GM19467 (cell line): Measurements from ENCODE around the gene CHD9.
"Not testable (repeated sequence)": the region's sequence is repeated elsewhere in the genome, so short reads cannot be mapped to it uniquely, and the experiment has no call there.

Source experiments
- ATAC-seq: cut with Tn5 transposase; IDR thresholded peaks from one replicate; pipeline ENCODE4 v1.9.1; 2021; ENCODE audit warnings: mild to moderate bottlenecking, moderate library complexity; ENCODE audit not compliant: unreplicated experiment

The CHD9 gene

DNA sequence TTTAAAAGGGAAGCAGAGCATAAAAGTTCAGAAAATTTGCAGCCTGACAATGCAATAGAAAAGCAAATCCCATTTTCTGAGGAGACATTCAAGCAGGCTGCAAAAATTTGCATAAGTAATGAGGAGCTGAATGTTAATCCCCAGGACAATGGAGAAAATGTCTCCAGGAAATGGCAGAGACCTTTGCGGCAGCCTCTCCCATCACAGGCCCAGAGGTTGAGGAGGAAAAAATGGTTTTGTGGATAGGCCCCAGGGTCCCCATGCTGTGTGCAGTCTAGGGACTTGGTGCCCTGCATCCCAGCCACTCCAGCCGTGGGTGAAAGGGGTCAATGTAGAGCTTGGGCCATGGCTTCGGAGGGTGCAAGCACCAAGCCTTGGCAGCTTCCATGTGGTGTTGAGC lies 19.5 kb downstream of the CHD9 start:
- not testable (repeated sequence) for ATAC-seq

DNA sequence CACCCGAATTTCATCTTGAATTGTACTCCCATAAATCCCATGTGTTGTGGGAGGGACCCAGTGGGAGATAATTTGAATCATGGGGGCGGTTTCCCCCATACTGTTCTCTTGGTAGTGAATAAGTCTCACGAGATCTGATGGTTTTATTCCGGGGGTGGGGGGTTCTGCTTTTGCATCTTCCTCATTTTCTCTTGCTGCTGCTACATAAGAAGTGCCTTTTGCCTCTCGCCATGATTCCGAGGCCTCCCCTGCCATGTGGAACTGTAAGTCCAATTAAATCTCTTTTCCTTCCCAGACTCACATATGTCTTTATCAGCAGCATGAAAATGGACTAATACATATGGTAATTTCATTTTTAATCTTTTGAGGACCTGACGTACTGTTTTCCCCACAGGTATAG lies 20.7 kb downstream of the CHD9 start:
- ATAC-seq = not testable (repeated sequence)

DNA sequence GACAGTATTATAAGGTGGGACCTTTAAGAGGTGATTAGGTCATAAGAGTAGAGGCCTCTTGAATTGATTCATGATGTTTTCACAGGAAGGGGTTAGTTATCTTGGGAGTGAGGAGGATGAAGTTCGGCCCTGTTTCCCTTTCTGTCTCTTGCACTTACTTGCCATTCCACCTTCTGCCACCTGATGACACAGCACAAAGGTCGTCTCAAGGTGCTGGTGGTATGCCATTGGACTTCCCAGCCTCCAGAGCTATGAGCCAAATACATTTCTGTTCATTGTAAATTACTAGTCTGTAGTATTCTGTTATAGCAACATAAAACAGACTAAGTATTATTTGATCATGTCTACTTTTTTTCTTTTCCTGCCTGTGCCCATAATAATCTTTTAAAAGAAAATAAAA lies 23.5 kb downstream of the CHD9 start:
- no peak for ATAC-seq

- no peak for ATAC-seq
These were observed 24.1 kb downstream of the CHD9 start for GRCh38 chr16:53078765-53079485.

DNA sequence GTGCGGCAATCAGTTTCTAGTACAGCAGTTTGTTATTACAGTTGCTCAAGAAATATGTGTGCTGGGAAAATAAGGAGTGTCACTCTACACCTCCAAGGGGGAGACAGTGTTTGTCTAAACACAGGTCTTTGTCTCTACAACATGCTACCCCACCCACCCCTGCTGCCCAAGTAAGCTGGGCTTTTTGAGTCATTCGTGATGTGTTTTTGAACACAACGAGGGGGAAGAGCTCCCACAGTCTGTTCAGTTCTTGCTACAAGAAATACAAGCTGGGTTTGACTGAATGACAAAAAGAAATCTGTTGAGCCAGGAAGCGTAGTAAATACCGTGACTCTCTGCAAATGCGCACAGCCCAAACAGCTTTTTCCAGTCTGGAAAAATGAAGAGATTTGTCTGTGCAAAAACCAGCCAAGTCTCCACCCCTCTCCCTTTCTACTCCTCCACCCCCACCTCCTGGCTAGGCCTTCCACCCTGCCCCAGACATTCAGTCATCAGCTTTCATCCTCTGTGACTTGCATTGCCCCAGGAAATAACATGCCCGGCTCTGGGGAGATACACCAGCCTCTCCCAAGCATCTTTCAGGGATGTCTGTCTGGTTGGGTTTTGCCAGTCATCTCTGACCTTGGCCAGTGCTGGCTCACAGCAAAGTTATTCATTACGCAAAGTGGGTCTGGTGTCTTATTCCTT lies 25.7 kb downstream of the CHD9 start:
- ATAC-seq = no peak

DNA sequence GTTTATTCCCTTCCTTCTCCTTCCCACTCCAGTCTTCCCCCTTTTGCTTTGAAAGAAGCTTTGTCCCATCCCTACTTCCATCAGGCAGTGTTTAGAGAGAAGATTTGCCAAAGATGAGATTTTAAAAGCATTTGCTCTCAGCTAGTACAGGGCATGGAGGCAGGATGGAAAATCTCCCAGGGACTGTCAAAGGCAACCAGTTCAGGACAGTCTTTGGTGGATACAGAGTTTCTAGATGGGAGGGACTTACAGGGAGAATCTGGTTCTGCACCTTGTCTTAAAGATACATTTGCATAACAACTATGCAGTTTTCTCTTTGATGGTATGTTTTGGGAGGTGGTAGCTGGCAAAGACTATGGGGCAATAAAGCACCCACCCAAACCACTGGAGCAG lies 26.2 kb downstream of the CHD9 start:
- ATAC-seq = no peak

DNA sequence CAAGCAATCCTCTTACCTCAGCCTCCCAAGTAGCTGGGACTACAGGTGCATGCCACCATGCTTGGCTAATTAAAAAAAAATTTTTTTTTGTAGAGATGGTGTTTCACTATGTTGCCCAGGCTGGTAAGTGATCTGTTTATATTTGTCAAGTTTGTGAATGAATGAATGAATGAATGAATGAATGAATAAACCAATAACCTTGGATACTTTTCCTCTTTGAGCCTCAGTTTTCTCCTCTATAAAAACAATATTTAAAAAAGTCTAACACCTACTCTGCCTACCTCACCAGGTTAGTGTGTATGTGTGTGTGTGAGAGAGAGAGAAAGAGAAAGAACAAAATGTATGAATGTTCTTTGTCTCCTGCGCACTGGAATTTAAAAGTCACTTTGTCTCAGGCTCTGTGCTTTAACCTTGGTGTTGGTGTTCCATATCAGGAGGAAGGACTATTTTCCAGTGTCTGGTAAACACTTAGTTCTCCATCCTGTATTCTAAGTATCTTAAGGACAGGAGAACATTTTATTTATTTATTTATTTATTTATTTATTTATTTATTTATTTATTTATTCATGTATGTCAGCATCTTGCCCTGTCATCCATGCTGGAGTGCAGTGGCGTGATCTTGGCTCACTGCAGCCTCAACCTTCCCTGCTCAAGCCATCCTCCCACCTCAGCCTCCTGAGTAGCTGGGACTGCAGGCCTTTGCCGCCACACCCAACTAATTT lies 27.1 kb downstream of the CHD9 start:
- ATAC-seq = no peak

- ATAC-seq = no peak
These were observed 27.7 kb downstream of the CHD9 start for GRCh38 chr16:53082509-53082908.

GRCh38 chr16:53083119-53083518 lies 28.3 kb downstream of the CHD9 start:
- no peak for ATAC-seq

- no peak for ATAC-seq
These were observed 29.4 kb downstream of the CHD9 start for GRCh38 chr16:53084141-53084541.

DNA sequence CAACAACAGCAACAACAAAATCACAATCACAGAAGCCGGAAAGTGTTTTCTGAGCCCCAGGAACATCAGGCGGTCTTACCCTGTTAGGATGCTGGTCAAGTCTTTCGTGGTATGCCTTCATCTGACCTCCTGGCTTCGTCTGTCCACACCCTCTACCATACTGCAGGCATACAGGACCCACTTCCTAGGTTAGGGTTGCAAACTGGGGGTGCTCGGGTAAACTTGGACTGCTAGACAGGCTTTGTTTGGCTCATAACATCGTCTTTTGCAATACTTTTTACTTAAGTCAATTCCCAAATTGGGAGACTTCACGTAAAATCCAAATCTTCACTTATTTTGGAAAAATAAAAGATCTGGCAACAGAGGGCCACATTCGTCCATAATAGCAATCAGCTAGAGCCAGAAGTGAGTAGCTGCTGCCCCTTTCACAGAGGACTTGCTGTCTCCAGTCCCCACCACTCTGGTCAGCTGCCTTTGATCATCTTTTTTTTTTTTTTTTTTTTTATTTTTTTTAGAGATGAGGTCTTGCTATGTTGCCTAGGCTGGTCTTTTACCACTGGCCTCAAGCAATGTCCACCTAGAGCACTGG lies 30.0 kb downstream of the CHD9 start:
- ATAC-seq = no peak

DNA sequence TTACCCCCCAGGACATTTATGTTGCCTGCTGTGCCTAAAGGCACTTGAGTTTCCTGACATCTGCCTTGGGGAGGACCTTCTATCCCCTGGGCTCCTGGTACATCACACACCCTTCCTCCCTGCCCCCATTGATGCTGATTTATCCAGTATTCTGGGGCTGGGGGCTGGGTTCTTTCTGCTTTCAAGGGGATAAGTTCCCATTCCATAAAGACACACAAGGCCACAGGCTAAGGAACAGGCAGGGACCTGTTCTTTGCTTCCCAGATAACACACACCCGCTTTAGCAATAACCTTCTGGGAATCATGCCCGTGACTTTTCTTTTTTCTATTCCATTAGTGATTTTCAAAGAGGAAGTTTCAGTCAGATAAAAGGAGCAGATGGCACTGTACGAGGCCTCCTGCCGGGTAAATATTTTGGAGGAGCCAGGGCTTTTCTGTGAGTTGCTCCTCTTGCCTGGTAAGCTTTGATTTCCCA lies 30.6 kb downstream of the CHD9 start:
- no peak for ATAC-seq

DNA sequence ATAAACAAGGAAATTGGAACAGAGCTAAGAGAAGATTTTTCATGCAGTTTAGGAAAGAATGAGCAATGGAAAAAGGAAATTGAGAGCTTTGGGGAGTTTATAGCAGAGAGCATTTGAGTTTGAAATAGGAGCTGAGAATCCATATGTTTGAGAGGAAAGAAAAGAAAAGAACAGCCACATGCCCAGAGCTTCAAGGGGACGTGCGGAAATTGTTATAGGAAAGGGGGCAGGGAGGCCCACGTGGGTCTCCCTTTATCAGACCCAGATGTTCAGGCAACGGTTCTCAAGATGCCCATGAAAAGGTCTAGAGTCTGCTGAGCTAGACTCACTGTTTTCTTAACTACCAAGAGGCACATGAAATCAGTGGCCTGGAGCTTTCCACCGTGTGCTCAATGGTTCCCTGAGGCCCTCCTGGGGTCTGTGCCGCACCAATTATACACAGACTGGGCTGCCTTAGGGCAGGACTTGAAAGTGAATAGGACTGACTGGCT lies 31.2 kb downstream of the CHD9 start:
- ATAC-seq = no peak

DNA sequence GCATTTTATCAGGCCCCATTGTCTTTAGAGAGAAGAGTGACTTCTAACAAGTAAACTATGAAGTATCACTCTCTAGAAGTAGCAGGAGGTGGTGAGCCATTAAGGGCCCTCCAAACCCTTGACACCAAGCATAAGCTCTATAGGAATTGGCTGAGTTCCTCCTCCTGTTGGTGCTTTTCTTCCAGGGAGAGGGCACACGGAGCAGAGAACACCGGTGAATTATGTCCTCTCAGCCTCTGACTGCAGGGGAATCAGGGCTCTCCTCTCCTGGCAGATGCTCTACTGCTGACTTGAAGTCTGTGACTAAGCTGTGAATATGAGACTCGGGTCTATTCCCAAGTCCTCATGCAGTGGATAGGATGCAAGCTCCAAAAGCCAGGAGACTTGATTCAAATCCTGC lies 32.3 kb downstream of the CHD9 start:
- ATAC-seq = no peak

- ATAC-seq = no peak
These were observed 34.9 kb downstream of the CHD9 start for GRCh38 chr16:53089434-53090285.

DNA sequence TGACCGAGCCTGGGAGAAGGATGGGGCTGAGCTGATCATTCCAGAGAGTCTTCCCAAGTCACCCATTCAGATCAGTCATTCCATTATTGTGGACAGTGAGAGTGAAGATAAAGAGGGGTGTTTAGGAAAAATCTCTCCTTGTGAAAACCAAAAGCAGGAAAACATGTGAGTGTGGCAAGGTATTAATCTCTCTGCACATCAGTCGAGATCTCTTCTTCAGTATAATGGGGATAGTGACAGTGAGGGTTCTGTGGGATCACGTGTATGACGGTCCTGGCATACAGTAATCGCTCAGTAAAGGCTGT lies 35.4 kb downstream of the CHD9 start:
- ATAC-seq = no peak

- peak; percentile 55 for ATAC-seq
These were observed 36.0 kb downstream of the CHD9 start for GRCh38 chr16:53090591-53091411.

DNA sequence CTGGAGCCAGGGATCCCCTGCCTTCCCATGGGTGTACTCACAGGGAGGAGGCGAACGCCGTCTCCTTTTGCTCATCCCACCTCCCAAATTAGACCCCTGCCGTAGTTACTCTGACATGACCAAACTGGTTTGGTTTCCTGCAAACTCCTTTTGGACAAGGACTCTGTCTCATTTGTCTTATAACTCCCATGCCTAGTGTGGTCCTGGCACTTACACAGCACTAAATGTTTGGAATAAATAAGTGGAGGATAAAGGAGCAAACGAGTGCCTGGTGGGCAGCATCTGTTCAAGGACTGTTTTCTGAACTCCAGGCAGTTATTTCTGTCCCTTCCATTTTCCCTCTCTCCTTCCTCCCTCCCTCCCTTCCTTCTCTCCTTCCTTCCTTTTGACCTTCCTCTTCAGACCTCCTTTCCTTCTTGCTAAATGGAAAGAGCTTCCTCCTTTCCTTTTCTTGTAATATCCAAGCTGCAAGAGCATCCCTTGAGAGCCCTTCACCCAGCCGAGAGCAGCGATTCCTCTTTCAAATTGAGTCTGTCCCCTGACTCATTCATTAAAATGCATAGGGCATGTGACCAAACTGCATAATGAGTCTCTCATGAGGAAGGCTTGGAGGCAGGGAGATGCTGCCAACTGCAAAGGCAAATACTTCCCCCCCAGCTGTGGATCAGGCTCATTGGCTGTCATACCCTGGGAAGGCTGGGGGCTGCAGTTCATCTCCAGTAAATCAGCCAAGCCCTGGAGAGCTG lies 36.8 kb downstream of the CHD9 start:
- no peak for ATAC-seq

GRCh38 chr16:53092284-53092683 lies 37.5 kb downstream of the CHD9 start:
- ATAC-seq = no peak
